B cell (primary cell): ENCODE measurements around the gene KRTCAP2. TPM values are rescaled to one million over a fixed set of nuclear protein-coding genes. Genes with fewer than 3 reads are reported as not detected.

ENCODE experiments used
- ATAC-seq: fragments of 200-7000 bp; cut with Tn5 transposase; one replicate; pipeline ENCODE4 v1.10.0; 2021; ENCODE audit warnings: low read depth, mild to moderate bottlenecking, moderate number of reproducible peaks, moderate library complexity
- CTCF ChIA-PET: fragments of 350-600 bp; sonication (Branson Sonifier 250); formaldehyde crosslinking; loops from one replicate; lab custom pipeline; 2021; ENCODE audit warnings: antibody characterized with exemption, inconsistent platforms; lab: Charles Lee
- POLR2A ChIA-PET: fragments of 350-600 bp; sonication (Branson Sonifier 250); formaldehyde crosslinking; loops from one replicate; lab custom pipeline; 2021; ENCODE audit warnings: antibody characterized with exemption; lab: Charles Lee
- DNase-seq: peaks from one replicate; pipeline ENCODE4 v3.0.0; 2013
- H2AFZ ChIP-seq: 2 replicates; pipeline ENCODE4 v1.6.1; 2012; ENCODE audit warnings: mild to moderate bottlenecking, low read depth, low read length; ENCODE audit not compliant: insufficient read depth, poor library complexity, severe bottlenecking
- H3K27ac ChIP-seq, 2 donors: 1 replicate in 1 of 2; 2 replicates in 1 of 2; pipeline ENCODE4 v1.5.1; 2012 to 2013; ENCODE audit warnings: low read length in 2 of 2, mild to moderate bottlenecking in 2 of 2, moderate library complexity in 1 of 2
- H3K27me3 ChIP-seq, 4 experiments: fragments of 200-600 bp in 1 of 4; sonication (generic) in 1 of 4; replicated peaks in 1 of 4; 1 replicate in 2 of 4; 2 replicates in 2 of 4; pipeline versions ENCODE4 v1.6.1 to v1.7.0; 2013 to 2016; ENCODE audit warnings: low read length in 3 of 4, mild to moderate bottlenecking in 2 of 4, mixed read lengths in 1 of 4, moderate library complexity in 1 of 4; ENCODE audit not compliant: insufficient read depth in 4 of 4, control insufficient read depth in 3 of 4; ENCODE audit errors: control extremely low read depth in 1 of 4
- H3K36me3 ChIP-seq, 2 experiments: replicated peaks in 1 of 2; 1 replicate in 1 of 2; 2 replicates in 1 of 2; pipeline versions ENCODE4 v1.6.1 to v1.7.1; 2013; ENCODE audit warnings: low read length in 1 of 2; ENCODE audit not compliant: insufficient read depth in 2 of 2, control insufficient read depth in 1 of 2; ENCODE audit errors: control extremely low read depth in 1 of 2, extremely low read depth in 1 of 2
- H3K4me1 ChIP-seq, 2 donors: fragments of 200-600 bp in 1 of 2; sonication (generic) in 1 of 2; 1 replicate in 1 of 2; 2 replicates in 1 of 2; pipeline versions ENCODE4 v1.5.1 to v1.6.1; 2013 to 2017; ENCODE audit warnings: low read length in 2 of 2; ENCODE audit not compliant: control insufficient read depth in 2 of 2, insufficient read depth in 2 of 2
- H3K4me2 ChIP-seq: replicated peaks from 2 replicates; pipeline ENCODE3; 2012; ENCODE audit warnings: mild to moderate bottlenecking, low read depth, low read length; ENCODE audit not compliant: poor library complexity, severe bottlenecking
- H3K4me3 ChIP-seq, 5 experiments: fragments of 200-600 bp in 1 of 5; sonication (generic) in 1 of 5; 1 replicate in 3 of 5; 2 replicates in 2 of 5; pipeline versions ENCODE4 v1.5.1 to v1.7.0; 2011 to 2016; ENCODE audit warnings: low read length in 4 of 5, mild to moderate bottlenecking in 4 of 5, low read depth in 2 of 5, control low read depth in 1 of 5, moderate library complexity in 1 of 5; ENCODE audit not compliant: insufficient read depth in 1 of 5; ENCODE audit errors: control extremely low read depth in 1 of 5, extremely low read depth in 1 of 5
- H3K79me2 ChIP-seq: fragments of 200-600 bp; sonication (generic); one replicate; pipeline ENCODE4 v1.6.0; 2016; ENCODE audit warnings: low read length; ENCODE audit not compliant: control insufficient read depth, insufficient read depth
- H3K9ac ChIP-seq: fragments of 200-600 bp; sonication (generic); 2 replicates; pipeline ENCODE4 v1.6.1; 2017; ENCODE audit warnings: mild to moderate bottlenecking, low read length, moderate library complexity
- H3K9me3 ChIP-seq, 3 donors: one replicate each; pipeline versions ENCODE4 v1.6.1 to v1.7.1; 2013; ENCODE audit warnings: low read length in 2 of 3; ENCODE audit not compliant: control insufficient read depth in 2 of 3, insufficient read depth in 1 of 3; ENCODE audit errors: control extremely low read depth in 1 of 3
- H4K20me1 ChIP-seq: 2 replicates; pipeline ENCODE4 v1.6.0; 2012; ENCODE audit warnings: mild to moderate bottlenecking, low read length; ENCODE audit not compliant: insufficient read depth, control insufficient read depth, poor library complexity, severe bottlenecking
- H3K27ac Mint-ChIP-seq: one replicate; pipeline ENCODE4 v1.8.0; 2021; ENCODE audit warnings: mixed read lengths
- H3K27me3 Mint-ChIP-seq: one replicate; pipeline ENCODE4 v1.8.0; 2021; ENCODE audit warnings: mixed read lengths
- H3K4me1 Mint-ChIP-seq: one replicate; pipeline ENCODE4 v1.8.0; 2021; ENCODE audit warnings: mixed read lengths
- H3K4me3 Mint-ChIP-seq: one replicate; pipeline ENCODE4 v1.8.0; 2021; ENCODE audit warnings: mixed read lengths
- H3K9me3 Mint-ChIP-seq: one replicate; pipeline ENCODE4 v1.8.0; 2022; ENCODE audit warnings: mixed read lengths; ENCODE audit not compliant: insufficient read depth
- EZH2 ChIP-seq: IDR thresholded peaks from 2 replicates; pipeline ENCODE4 v1.6.1; 2012; ENCODE audit warnings: borderline replicate concordance, low read depth, mild to moderate bottlenecking, moderate library complexity, low read length; ENCODE audit not compliant: insufficient read depth, poor library complexity, severe bottlenecking
- WGBS: methylation state at CpG from one replicate; pipeline ENCODE4 v1.1.5; 2013; ENCODE audit warnings: missing lambda C conversion rate; ENCODE audit not compliant: insufficient coverage; 5-methylcytosine and 5-hydroxymethylcytosine counted together
- intact Hi-C: fragments of 100-400 bp; cut with micrococcal nuclease; formaldehyde crosslinking; loops from one replicate; pipeline ENCODE4 v1.10.0; 2022
- polyA plus RNA-seq: library from polyadenylated mRNA; depleted of rRNA; stranded (reverse); fragments of >200 nt; gene quantifications from 2 replicates; pipeline ENCODE4 v1.2.3, GENCODE V29; 2012
- total RNA-seq, 2 donors: library from RNA; stranded (reverse); fragments of 120-200 nt in 1 of 2; gene quantifications; 1 replicate in 1 of 2; 2 replicates in 1 of 2; pipeline versions ENCODE4 v1.2.3 to v1.2.4, GENCODE V29; 2013 to 2022
- TF ChIP-seq, protein P1 (sequence below): fragments of 200-600 bp; IDR thresholded peaks from one replicate; pipeline ENCODE4 v1.8.0; 2022; ENCODE audit warnings: antibody characterized with exemption, mild to moderate bottlenecking

Gene KRTCAP2
- total and polyA plus RNA-seq, 2 donors (not counting 1 experiment from before 2014, with no cell fraction given) = 151 to 259 TPM

DNA sequence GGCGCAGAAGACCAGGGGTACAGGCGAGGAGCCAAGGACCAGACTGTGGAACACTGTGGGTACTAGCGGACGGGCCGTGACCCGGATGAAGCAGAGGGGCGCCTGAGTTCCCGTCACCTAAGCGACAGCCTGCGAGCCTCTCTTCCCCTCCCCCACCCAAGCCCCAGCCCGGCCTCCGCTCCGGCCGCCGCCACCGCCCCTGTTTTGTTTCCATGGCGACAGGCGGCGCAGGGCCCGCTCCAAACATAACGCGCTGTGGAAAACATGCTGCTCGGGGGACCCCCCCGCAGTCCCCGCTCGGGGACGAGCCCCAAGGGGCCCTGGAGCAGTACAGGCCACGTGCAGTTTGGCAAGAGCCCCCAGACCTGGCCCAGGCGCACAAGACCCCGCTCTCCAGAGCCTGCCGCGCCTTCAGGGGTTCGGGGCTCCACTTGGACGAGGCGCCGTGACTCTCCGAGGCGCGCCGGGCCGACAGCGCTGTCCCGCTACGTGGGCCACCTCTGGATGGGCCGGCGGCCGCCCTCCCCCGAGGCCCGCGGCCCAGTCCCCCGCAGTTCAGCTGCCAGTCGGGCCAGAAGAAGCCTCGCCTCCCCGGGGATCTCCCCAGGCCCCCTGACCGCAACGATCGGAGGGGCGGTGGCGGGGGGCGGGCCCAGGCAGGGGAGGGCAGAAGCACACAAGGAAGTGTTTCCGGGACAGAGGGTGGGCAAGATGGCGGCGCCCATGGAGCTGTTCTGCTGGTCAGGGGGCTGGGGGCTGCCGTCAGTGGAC lies 35.6 kb upstream of the KRTCAP2 start, which contains the start of gene MTX1:
TSS of gene MTX1 (plus strand) at position 155 of the 771 bp plus-strand sequence. CDS start at position 265, 110 bp downstream.
- Histone ChIP-seq H3K27ac (peak within 1 kb of the TSS; percentile 95 to 100), H3K9me3 (no peaks in the 10 kb centered on the region), H4K20me1 (no peaks in the 10 kb centered on the region), H3K9ac (peak within 1 kb of the TSS; percentile 99), H3K27me3 (no peaks in the 10 kb centered on the region), H2AFZ (peak within 1 kb of the TSS; percentile 80), H3K4me2 (peak within 1 kb of the TSS; percentile 95), H3K79me2 (no peaks in the 10 kb centered on the region), H3K36me3 (peaks cover 0 to 3% of the 10 kb centered on the region in 2 experiments), H3K4me1 (peaks cover 21 to 26% of the 10 kb centered on the region in 2 donors), H3K4me3 (peak within 1 kb of the TSS; percentile 67 to 94 (median 84))
- POLR2A ChIA-PET = interaction anchor here (0.6 to 3.7 kb wide), 6 partner anchors 12 to 293 kb away, joined by 3 to 47 read pairs (median 3); partner anchors contain the start of gene RUSC1
- CTCF ChIA-PET = interaction anchor here (0.6 to 8.7 kb wide), 16 partner anchors 11 to 120 kb away, joined by 3 to 189 read pairs (median 8); partner anchors contain the start of genes KRTCAP2 and TRIM46
- H3K27ac Mint-ChIP-seq = peak within 1 kb of the TSS; percentile 91
- under 1% methylated on average over 64 of the region's 64 CpGs for WGBS
- H3K4me1 Mint-ChIP-seq = peaks cover 22% of the 10 kb centered on the region
- intact Hi-C loops = loop anchor here (1.0 to 5.0 kb wide), 3 partner anchors 16 to 384 kb away; no protein-coding TSS in a partner anchor
- no peak for TF ChIP-seq EZH2
- TF ChIP-seq, protein P1, sequence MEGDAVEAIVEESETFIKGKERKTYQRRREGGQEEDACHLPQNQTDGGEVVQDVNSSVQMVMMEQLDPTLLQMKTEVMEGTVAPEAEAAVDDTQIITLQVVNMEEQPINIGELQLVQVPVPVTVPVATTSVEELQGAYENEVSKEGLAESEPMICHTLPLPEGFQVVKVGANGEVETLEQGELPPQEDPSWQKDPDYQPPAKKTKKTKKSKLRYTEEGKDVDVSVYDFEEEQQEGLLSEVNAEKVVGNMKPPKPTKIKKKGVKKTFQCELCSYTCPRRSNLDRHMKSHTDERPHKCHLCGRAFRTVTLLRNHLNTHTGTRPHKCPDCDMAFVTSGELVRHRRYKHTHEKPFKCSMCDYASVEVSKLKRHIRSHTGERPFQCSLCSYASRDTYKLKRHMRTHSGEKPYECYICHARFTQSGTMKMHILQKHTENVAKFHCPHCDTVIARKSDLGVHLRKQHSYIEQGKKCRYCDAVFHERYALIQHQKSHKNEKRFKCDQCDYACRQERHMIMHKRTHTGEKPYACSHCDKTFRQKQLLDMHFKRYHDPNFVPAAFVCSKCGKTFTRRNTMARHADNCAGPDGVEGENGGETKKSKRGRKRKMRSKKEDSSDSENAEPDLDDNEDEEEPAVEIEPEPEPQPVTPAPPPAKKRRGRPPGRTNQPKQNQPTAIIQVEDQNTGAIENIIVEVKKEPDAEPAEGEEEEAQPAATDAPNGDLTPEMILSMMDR = no peak
- ATAC-seq = peak; percentile 79
- H3K4me3 Mint-ChIP-seq = peak within 1 kb of the TSS; percentile 81
- H3K27me3 Mint-ChIP-seq = no peaks in the 10 kb centered on the region
- DNase-seq = peak; percentile 95
- H3K9me3 Mint-ChIP-seq = no peaks in the 10 kb centered on the region
